Measurements from ENCODE around the gene CERKL.

CERKL gene

GRCh38 chr2:181678861-181679543 lies 22.1 kb upstream of the CERKL start:
- DNase-seq: no peak

- DNase-seq: peak in 8 of 58 donors; percentile 2 to 25 (median 11)
These were observed 21.1 kb upstream of the CERKL start for GRCh38 chr2:181677912-181678586.

- DNase-seq: no peak
These were observed 18.3 kb upstream of the CERKL start for GRCh38 chr2:181675254-181675653.

GRCh38 chr2:181674461-181674860 lies 17.6 kb upstream of the CERKL start:
- no peak for DNase-seq

- DNase-seq: peak in 1 of 58 donors; percentile 14
These were observed 16.3 kb upstream of the CERKL start for GRCh38 chr2:181673173-181673572.

- DNase-seq: no peak
These were observed 15.5 kb upstream of the CERKL start for GRCh38 chr2:181672255-181673008.

- DNase-seq: no peak
These were observed 13.7 kb upstream of the CERKL start for GRCh38 chr2:181670632-181671031.

DNA sequence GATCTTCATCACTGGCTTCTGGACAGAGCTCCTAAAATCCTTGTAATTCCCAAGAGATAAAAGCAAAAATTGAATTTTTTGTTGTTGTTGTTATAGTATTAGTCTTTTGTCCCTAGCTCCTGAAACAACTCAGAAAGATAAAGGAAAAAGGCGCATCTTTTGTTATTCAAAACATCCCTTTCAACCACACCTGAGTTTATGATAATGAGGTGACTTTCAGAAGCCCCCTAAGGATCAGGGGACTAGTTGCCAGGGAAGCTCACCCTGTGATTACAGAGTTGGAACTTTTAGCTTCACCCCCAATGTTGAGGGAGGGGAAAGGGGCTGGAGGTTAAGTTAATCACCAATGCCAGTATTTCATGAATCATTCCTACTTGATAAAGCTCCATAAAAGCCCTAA lies 10.3 kb upstream of the CERKL start:
- DNase-seq: no peak

DNA sequence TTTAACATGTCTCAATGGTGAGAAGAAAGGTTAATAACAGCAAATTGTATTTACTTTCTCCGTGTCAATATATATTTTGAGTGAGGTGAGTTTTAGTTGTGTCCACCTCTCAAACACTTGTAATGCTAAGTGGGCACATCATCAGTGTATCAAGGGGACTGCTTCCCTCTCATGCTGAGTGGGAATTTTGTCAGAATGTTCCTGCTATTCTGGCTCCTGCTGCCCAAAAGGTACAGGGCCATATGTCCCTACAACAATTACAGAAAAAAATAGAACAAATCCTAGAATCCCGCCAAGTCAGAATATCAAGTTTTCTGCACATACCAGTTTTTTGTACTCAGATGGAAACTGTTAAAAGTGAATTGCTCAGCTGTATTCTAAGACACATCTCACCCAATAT lies 5.4 kb upstream of the CERKL start:
- no peak for DNase-seq

GRCh38 chr2:181660181-181660580 lies 3.3 kb upstream of the CERKL start:
- no peak for DNase-seq

DNA sequence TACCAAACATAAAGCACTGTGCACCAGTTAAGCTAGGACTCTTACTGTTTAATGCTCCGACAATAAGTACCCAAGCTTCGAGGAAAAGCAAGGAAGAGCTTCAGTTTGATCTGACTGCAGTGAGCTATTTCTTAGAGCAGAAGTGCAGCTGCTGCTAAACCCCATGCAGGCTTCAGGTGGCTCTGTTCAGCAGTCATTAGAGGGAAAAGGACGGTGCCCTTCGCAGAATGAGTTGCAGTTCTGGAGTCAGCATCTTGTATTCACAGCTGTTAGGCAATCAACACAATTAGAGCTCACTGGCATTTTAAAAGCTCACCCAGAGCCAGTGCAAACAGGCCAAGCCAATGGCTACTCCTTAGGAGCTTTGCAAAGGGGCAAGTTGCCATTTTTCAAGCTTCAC lies 1.5 kb upstream of the CERKL start:
- DNase-seq: peak in 1 of 58 donors; percentile 17

GRCh38 chr2:181657379-181657778 lies 474 bp upstream of the CERKL start:
- no peak for DNase-seq

GRCh38 chr2:181655519-181655918 lies 1.4 kb downstream of the CERKL start:
- DNase-seq: no peak

- DNase-seq: no peak
These were observed 7.4 kb downstream of the CERKL start for GRCh38 chr2:181649436-181649979.

DNA sequence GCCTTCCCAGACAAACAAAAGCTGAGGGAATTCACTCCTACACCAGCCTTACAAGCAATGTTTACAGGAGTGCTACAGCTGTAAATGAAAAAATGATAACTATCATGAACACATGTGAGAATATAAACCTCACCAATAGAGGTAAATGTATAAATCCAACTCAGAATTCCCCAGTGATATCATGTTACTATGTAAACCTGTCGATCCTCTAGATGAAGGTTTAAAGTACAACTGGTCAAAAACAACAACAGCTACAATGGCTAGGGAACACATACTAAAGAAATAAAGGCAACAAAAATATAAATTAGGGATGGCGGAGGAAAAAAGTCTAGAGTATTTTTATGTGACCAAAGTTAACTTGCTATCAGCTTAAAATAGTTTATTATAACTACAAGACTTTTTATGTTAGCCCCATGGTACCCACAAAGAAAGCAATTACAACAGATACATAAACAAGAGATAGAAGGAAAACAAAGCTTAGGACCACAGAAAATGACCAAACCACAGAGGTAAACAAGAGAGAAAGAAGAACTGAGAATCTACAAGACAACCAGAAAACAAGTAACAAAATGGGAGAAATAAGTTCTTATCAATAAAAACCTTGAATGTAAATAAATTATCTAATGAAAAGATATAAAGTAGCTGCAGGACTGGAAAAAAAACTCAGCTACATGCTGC lies 8.3 kb downstream of the CERKL start:
- DNase-seq: no peak

DNA sequence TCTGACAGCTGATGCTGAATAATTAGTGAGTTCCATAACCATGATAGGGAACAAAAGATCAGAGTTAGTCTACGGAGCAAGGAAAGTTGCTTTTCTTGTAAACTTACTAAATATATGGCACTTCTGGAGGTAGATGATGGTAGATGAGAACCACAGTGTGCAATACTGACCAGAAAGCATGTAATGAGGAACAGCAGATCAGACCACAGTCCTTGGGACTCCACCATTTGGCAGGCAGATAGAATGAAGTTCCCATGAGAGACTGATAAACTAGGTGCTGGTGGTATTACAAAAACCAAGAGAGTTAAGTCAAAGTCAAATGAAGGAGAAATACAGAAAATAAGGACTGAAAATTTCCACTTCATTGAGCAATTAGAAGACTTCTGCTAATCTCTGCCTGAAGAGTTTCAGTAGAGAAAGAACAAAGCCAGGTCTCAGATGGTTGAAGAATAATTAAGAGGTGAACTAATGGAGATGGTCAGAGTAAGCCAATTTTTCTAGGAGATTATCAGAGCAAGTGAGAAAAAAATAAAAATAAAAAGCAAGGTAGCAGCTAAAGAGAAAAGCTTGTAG lies 10.4 kb downstream of the CERKL start:
- DNase-seq: no peak

DNA sequence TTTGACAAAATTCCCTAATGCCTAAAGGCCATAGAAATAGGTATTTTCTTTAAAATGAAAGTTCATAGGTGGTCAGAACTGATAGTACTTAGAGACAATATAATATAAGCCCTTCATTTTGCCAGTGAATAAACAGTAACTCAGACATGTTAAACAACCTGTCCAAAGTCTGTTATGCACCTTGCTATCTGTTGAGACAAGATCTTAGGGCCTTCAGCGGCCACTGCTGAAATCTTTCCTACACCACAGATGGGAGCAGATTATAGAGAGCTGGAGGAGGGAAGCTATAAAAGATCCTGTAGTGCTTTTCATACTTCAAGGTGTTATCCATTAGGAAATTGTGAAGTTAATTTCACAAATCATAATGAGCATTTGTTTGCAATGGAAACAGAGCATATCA lies 13.8 kb downstream of the CERKL start:
- no peak for DNase-seq

- DNase-seq: no peak
These were observed 14.8 kb downstream of the CERKL start for GRCh38 chr2:181642086-181642485.

- DNase-seq: no peak
These were observed 17.2 kb downstream of the CERKL start for GRCh38 chr2:181639686-181640085.

- DNase-seq: no peak
These were observed 24.0 kb downstream of the CERKL start for GRCh38 chr2:181632733-181633401.
